ENCODE data around the gene LIPJ.

- no peak for TF ChIP-seq POLR2A (IDR thresholded peaks at IDR 0.05; ENCODE audit: low read depth, low read length)
- no peak for TF ChIP-seq POLR2AphosphoS5 (IDR thresholded peaks at IDR 0.05; ENCODE audit: low read depth, low read length)
Observed at GRCh38 chr10:88555190-88555908, 31.2 kb upstream of the LIPJ start.
